ENCODE measurements around the gene KCTD1.

Gene KCTD1

DNA sequence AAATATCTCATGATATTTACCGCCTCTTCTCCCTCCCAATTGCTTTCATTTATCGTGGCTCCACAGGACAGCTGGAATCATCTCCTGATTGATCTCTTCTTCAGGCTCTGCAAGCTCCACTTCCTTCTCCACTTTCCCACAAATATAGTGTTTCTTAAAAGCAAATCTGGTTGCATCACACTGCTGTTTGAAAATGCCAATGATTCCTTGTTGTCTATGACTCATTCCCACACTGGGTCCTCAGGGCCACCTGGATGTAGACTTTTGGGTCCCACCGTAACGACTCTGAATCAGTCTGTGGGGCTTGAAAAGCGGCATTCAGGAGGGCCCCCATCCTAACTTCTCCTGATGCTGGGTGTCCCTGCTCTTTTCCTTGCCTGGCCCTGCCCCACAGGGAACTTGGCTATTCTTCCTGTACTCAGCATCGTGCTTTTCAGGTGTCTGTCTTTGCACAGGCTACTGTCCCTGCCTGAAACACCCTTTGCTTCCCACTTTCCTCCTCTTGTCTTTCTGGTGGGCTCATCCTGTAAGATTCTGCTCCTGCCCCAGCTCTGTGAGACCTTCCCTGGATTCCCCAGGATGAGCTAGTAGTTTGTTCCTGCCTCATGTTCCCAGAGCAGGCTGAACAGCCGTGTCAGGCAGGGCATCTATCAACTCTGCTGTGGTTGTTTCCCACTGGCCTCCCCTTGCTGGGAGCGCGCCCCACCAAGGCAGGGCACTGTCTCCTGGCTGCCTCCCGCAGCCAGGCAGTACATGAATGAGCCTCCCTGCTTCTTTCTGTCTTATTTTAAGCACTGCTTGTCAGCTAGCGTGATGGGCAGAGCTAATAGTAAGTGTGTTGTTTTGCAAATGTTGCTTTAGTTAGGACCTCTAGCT is 111.9 kb downstream of the KCTD1 start:
- no peak for TF ChIP-seq ZNF274 (IDR thresholded peaks at IDR 0.05; ENCODE audit: low read depth, low read length)

DNA sequence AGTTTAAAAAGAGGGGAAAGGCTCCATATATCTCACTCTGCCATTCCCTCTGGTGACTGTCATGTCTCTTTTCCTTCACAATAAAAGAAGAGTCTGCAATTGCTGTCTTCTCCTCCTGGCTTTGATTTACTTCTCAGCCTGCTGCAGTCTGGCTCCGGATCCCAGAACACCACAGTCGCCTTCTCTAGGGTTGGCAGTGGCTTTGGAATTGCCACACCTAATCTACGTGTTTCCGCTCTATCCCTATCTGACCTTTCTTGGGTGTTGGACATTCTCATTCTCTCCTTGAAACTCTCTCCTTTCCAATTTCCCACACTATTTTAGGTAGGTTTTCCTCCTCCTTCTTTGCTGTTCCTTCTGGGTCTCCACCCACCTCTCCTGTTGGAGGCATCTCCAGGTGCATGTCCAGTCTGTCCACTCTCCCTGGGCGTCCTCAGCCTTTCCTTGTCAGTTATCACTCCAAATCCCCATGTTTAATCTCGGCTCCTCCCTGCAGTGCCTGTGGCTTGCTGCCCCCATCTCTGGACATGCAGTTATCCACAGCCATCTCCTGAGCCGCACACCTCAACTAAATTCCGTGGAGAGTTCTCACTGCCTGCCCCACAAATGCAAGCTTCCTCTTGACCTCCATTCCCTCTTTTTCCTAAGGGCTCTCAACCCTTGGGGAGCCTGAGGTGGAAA is 112.8 kb downstream of the KCTD1 start:
- no peak overlapping the region for H3K4me3 ChIP-seq (ENCODE audit: low read length)
- no peak for TF ChIP-seq ZNF274 (IDR thresholded peaks at IDR 0.05; ENCODE audit: low read depth, low read length)

More for the DNA sequence above, 111.9 kb downstream of the KCTD1 start:
- no peak overlapping the region for H3K4me3 ChIP-seq (ENCODE audit: low read length)

DNA sequence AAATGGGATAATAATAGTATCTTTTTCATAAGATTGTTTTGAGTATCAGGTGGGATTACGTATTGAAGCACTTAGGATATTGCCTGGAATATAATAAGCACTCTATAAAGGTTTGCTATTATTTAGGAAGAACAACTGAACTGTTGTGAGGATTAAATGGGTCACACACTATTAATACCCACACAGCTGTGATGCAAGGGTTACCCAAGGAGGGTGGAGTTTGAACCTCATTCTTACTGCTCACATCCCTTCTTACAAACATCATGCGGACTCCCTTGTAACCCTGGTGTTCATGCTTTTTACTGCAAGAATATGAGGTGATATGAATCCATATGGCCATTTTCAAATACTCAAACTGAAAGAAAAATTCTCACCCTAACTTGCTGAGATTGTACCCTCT is 113.5 kb downstream of the KCTD1 start:
- TF ChIP-seq ZNF274 (IDR thresholded peaks at IDR 0.05; ENCODE audit: low read depth, low read length): no peak
- no peak overlapping the region for H3K4me3 ChIP-seq (ENCODE audit: low read length)

DNA sequence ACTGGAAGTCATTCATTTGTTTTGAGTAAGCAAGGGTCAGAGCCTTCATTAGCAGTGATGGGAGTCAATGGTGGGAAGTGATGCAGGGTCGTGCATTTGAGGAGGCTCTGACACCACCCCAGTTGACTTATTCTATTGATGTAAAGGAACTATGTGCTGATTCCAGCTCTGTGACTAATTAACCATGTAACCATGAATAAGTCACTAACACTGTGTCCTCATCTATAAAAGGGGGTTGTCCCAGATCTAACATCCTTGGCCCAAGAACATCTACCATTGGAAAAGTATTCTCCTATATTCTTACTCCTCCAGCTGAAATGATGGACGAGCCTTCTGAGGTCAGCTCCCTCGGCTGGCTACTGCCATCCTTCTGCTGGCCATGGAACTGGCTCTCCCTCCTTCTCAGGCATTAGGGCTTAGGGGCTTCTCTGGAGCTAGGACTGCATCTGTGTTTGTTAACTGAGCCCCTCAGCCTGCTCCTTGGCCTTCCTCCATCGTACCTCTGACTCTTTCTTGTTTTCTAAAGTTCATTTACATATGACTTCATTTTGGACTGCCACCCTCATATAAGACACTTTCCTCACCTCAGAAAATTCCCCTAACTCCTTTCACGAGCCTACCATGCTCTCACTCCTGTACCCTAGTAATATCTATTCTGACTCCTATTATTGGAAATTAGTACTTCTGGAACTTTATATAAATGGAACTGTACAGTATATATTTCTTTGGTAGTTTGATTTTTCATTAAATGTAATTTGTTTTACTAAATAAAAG is 115.5 kb downstream of the KCTD1 start:
- no peak overlapping the region for H3K4me3 ChIP-seq (ENCODE audit: low read length)
- no peak for TF ChIP-seq ZNF274 (IDR thresholded peaks at IDR 0.05; ENCODE audit: low read depth, low read length)

DNA sequence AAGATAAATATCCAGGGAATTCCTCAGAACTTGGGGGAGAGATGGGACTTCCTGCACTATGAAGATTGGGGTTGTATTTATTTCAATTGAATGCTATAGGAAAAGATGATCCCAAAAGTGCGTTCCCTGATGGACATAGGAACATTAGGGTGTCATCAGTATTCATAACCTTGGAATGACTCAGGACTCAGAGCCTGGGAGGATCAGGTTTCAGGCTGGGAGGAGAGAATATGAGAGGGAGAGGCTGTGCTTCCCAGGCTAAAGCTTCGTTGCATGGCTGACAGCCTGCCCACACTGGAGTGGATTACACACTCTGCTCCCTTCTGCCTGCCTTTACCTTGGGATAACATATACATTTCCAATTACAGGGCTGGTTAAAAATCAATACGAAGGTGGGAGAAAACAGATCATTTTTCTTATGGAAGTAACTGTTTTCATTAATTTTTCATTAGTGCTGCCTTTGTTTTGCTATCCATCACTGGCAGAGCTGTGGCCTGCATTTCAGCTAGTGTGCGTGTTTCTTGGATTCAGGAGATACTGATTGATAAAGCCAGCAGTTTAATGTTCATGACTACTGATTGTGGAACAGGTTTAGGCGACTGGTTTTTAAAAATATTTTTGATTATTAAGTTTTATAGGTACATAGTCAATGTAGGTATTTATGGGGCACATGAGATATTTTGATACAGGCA is 118.7 kb downstream of the KCTD1 start:
- TF ChIP-seq ZNF274 (IDR thresholded peaks at IDR 0.05; ENCODE audit: low read depth, low read length): no peak

DNA sequence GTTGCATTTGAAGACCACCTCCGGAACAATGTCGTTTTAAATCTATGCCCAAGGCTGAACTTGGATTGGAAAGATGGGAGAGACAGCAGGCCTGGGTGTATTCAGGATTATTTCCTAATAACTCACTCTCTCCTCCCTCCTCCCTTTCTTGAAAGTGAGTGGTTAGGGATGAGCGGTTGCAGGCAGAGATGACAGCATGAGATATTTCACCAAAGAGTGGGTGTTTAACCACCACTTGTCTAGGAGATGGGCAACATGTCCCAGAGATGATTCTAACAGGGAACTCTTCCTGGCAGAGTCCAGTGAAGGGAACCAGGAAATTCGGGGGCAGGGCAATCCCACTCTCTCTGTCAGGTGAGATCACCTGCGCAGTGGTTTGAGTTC is 123.2 kb downstream of the KCTD1 start:
- TF ChIP-seq ZNF274 (IDR thresholded peaks at IDR 0.05; ENCODE audit: low read depth, low read length): no peak
- H3K4me3 ChIP-seq (ENCODE audit: low read length): no peak overlapping the region

More for the DNA sequence above, 118.7 kb downstream of the KCTD1 start:
- no peak overlapping the region for H3K4me3 ChIP-seq (ENCODE audit: low read length)

DNA sequence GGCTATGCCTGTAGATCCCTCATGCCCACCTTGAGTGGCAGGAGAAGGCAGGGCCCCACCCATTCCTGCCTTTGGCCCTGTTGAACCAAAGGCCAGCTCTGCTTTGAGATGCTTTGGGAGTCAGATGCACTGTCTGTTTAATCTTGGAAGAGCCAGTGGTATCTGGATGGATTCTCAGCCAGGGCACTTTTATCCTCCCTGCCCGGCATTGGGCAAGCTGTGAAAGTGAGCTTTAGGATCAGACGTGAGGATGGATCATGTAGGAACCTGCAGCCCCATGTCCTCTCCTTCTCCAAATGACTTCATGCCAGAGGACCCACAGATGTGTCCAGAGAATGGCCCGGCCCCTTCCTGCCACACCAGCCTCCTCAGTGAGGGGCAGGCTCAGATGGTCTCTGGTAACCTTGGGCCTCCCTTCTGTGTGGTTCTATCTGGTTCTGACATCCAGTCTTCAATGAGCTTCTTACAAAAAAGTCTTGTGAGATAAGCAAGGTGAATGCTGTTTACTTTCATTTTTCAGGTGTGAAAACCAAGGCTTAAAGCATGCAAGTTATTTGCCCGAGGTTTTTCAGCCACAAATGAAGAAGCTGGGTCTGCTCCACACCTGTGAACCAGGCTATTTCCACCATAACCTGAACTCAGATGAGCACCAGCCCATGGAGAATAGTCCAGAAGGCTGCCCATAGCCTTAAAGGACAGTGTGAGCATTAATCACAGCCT is 123.8 kb downstream of the KCTD1 start:
- no peak overlapping the region for H3K4me3 ChIP-seq (ENCODE audit: low read length)
- TF ChIP-seq ZNF274 (IDR thresholded peaks at IDR 0.05; ENCODE audit: low read depth, low read length): no peak

DNA sequence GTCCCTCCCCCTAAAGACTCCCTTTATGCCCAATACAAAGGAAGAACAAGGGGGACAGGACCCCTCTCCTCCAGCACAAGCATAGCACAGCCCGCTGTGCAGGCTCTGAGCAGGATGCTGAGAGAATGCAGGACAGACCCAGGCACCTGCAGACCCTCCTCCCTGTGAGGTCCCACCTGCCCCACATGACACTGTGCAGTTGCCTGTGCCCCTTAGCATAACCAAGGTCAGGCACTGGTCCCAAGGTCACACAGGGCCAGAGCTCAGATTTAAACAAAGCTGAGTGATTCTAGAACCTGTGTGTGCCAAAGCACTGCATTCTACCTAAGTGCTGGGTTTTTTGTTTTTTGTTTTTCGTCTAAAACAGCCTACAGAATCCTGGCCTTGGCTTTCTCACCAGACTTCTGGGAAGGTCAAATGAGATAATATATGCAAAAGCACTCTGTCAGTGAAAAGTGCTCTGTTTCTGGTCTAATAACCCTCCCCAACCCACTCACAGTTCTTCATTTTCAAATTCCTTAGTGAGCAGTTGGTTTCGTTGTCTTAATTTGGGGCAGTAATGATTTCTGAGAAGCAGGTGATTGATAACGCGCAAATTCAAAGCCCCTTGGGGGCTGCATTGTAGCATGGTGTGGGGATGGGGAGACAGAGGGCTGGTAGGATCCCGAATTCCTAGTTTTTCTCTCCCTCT is 125.7 kb downstream of the KCTD1 start:
- no peak overlapping the region for H3K4me3 ChIP-seq (ENCODE audit: low read length)
- no peak for TF ChIP-seq ZNF274 (IDR thresholded peaks at IDR 0.05; ENCODE audit: low read depth, low read length)

DNA sequence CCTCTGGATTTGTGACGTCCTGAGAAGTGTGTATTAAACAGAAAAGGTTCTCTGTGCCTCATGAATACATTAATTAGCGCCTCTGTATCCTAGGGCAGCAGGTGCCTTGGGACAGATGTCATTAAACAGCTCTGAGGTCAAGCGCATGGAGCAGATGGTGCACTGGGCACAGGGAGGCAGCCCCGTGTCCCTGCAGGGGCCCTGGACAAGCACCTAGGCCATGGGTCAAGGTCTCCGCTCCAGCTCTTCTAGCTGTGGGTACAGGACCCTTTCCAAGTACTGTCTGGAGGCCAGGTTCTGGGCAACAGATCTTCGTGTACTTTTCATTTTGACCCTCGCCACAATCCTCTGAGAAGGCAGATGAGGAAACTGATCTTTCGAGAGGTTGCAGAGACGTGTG is 126.4 kb downstream of the KCTD1 start:
- TF ChIP-seq ZNF274 (IDR thresholded peaks at IDR 0.05; ENCODE audit: low read depth, low read length): no peak
- H3K4me3 ChIP-seq (ENCODE audit: low read length): no peak overlapping the region

DNA sequence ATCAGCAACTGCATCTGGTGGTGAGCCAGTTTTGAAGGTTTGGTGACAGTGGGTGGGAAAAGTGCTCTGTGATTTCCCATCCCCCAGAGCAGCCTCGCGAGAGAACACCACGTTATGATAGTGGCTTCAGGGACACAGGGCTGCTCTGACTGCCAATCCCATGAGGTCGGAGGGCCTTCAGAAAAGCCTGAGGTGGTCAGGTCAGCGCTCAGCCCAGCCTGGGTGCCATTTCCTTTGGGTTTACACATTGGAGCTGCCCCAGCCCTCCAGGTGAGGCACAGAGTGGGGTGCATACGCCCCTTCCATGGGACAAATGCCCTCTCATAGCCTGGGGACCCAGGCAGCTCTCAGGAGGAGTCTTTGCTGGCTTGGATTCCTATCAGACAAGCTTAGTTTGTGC is 126.8 kb downstream of the KCTD1 start:
- H3K4me3 ChIP-seq (ENCODE audit: low read length): no peak overlapping the region
- TF ChIP-seq ZNF274 (IDR thresholded peaks at IDR 0.05; ENCODE audit: low read depth, low read length): no peak

DNA sequence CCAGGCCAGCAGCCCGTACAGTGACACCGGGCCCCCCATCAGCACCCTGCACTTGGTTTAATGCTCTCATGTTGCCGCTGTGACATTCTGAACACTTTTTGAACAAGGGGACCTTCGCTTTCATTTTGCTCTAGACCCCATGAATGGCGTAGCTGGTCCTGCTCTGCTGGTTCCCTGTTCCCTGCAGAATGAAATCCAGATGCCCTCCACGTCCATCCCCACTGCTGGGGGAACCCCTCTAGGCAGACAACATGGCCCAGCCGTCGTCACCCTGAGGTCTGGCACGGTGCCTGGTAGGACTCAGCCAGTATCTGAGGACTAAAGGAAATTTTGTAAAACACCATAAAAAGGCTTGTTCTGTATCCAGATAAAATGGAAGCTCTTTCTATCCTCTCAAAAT is 128.6 kb downstream of the KCTD1 start:
- no peak overlapping the region for H3K4me3 ChIP-seq (ENCODE audit: low read length)
- no peak for TF ChIP-seq ZNF274 (IDR thresholded peaks at IDR 0.05; ENCODE audit: low read depth, low read length)

DNA sequence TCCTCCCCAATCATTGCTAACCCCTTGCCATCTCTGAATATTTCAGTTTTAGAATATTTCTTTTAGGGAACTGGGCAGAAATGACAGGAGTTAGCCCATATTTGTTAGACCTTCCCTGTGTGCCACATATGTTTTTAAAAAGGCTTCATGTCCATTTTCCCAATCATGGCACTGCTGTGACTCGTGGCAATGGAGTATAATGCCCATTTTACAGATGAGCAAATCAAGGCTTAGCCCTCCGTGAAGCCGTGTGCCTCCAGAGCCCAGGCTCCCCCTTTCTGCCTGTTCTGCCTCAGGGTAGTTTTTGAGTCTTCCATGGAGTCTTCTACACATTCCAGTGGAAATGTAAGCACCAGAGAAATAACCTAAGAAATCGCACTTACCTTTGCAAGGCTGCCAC is 130.1 kb downstream of the KCTD1 start:
- TF ChIP-seq ZNF274 (IDR thresholded peaks at IDR 0.05; ENCODE audit: low read depth, low read length): no peak
- no peak overlapping the region for H3K4me3 ChIP-seq (ENCODE audit: low read length)

DNA sequence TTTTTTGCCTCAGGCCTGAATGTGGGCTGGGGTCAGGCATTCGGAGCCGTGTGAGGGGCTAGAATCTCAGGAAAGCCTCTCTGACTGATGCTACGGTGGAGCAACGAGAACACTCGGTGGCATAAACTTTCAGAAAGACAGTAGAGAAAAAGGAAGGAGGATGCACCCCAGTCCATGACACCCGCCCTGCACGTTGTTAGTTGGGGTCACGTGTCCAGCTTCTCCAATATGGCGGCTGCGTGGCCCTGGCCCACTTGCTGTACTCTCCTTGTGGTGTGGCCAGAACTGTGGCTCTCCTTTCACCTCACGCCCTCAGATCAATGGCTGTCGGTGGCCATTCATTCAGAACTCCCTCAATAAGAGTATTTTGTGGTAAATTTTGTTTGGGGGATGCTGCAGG is 131.2 kb downstream of the KCTD1 start:
- no peak overlapping the region for H3K4me3 ChIP-seq (ENCODE audit: low read length)
- no peak for TF ChIP-seq ZNF274 (IDR thresholded peaks at IDR 0.05; ENCODE audit: low read depth, low read length)
